HG03342 (cell line): ENCODE results near the gene ERBB4.
"Not testable (repeated sequence)": the region's sequence is repeated elsewhere in the genome, so short reads cannot be mapped to it uniquely, and the experiment has no call there.

ENCODE experiments used
- ATAC-seq: cut with Tn5 transposase; IDR thresholded peaks from one replicate; pipeline ENCODE4 v1.9.1; 2021; ENCODE audit warnings: mild to moderate bottlenecking, moderate library complexity; ENCODE audit not compliant: unreplicated experiment

The ERBB4 gene

DNA sequence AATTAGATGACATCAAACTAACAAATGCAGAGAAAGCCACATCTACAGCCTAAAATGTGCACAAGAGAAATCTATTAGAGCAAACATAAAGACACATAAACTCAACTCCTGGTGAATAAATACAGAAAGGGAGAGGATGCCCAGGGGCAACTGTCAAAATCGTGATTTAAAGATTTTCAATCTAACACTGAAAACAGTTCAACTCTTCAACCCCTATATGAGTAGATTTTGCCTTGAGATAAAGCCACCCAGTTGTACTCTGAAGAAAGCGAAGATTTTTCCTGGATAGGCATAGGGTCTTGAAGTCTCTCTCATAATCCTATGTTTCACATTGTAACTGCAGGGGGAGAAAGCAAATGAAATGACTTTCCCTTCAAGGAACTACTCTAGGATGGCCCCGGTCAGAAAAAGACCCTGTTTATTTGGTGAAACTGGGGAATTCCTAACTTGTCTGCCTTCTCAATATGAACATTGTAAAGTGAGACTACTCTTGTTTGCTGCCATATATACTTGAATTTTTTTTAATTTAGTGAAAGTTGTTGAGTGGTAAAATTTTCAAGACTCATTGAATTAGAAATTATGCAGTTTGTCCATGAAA lies 226.7 kb downstream of the ERBB4 start:
- no peak for ATAC-seq

DNA sequence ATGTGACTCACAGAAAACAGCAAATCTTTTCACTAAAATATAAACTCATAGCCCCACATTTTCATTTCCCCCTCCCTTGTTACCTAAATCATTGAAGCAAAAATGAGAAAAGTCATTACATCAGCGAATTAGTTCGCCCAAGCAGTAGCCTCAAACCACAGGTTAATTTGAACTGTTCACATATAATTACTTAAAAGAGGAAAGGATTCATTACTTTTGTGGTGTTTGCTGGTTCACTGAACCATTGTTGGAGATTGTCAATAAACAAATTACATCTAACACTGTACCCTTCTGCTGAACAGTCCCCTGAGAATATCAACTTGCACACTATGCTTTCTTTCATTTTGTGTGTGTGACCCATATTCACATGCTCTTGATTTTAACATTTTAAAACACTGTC lies 238.7 kb downstream of the ERBB4 start:
- ATAC-seq, result peak; percentile 48

DNA sequence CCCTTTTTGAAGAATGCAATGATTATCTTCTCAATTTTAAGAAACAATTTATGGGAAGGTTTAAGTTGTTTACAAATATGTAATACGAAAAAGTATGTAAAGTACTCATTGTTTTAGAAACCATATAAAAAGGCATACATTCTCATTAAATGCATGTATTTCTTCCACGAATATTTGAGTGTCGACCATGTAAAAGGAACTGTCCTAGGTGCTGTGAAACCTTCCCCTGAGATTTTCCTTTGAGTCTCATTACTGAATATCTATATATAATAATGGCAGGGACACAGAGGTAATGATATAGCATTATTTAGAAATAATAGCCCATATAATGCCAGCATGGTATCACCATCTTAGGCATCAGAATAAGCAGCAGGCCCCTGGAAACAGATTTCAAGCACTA lies 239.3 kb downstream of the ERBB4 start:
- ATAC-seq, result no peak

DNA sequence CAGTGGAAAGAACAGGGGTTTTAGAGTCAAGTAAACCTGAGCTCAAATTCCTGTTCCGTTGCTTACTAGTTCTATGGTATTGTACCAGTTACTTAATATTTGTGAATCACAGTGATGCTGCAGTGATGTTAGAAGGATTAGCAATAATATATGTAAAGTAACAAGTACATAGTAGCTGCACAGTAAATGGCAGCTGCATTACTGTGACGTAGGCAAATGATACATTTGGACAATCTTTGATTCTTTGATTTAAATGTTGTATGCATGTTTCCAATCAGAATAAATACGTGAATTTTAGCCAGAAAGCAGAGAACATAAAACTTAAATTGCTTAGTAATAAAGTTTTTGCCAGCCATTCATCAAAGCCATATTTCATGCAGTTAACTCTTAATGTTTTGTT lies 243.0 kb downstream of the ERBB4 start:
- ATAC-seq, result no peak

DNA sequence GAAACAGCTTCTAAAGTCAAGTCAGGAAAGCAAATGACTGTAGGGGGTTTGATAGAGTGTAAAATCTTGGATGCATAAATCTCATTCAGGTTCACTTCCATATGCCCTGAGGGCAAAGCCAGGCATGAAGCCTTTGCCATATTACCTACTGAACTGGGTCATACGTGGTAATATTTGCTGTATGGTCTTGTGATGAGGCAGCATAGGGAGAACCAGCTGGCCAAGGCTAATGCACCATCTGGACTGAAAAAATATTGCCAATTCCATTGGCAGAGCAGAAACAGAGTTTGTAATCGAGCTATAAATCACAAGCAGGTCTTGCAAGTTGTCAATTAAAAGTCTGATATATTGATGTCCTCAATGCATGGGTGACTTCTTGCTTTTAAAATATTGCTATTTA lies 243.8 kb downstream of the ERBB4 start:
- no peak for ATAC-seq

DNA sequence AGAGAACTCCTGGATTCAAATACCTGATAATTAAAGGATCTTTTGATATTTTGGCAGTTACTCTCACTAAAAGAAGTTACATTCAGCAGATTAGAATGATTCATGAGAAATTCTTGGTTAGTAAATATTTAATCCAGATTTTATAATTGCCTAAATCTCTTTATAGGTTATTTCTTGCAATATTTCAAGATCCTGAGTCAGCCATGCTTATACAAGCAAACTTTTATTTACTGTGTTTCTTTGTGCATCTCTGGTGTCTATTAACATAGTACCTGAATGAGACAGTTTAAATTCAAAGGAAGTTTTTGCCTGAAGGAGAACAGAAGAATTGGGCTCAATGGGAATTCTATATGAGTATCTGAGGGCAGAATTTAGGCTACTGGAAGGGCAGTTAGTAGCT lies 249.3 kb downstream of the ERBB4 start:
- ATAC-seq, result no peak

DNA sequence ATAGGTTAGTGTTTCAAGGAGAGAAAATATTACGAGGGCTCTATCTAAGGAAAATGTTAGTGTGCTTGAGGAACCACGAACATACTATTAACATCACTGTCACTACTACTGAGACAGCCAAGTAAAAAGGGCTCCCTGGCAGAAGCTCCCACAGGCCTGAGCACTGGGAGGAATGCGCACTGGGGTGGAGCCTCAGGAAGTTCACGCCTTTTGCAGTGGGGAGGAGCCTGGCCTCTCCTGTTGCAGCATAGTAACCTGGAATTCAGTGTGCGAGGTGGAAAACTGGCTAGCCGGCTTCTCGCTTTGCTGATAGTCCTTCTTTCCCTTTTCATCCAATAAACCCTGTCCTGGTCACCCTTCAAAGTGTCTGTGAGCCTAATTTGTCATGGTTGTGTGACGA lies 250.3 kb downstream of the ERBB4 start:
- ATAC-seq, result no peak

DNA sequence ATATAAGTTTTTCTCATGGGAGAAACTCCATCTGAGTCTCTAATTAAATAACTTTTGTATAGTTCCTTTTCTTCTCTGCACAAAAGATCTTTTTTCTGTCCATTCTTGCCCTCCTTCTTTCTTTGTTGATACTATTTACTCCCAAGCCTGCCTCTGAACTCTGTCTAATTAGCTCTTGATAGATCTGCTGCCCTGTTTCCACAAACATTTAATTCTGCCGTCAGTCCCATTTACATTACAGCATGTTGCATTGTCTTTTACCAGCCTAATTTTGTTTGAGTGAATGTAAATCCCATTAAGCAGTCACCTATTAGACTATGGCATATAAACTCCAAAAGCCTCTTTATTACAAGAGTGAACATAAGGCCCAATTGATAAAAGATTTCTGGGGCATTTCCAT lies 254.4 kb downstream of the ERBB4 start:
- no peak for ATAC-seq

DNA sequence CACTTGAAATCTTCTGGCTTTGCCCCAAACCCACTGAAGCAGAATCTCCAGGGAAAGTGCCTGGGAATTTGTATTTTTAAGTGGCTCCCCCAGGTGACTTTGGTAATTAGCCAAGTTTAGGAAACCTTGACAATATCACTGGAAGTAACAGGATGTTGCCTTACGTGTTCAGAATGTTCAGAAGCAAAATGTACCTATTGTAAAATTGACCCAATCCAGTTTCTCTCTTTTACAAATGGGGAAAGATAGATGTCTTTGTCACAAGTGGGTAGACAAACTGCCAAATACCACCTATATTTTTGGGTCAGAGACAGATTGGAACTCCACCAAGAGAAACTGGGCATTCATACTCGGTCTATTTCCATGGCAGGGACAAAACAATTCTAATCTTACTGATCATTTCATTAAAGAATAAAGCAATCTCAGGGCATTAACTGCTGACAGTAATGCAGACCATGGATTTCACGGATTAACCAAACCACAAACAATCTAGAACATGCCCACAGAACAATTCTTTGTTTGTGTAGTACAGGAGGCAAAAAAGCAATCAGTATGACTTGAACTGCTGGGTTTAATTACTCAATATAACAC lies 255.8 kb downstream of the ERBB4 start:
- ATAC-seq, result no peak

DNA sequence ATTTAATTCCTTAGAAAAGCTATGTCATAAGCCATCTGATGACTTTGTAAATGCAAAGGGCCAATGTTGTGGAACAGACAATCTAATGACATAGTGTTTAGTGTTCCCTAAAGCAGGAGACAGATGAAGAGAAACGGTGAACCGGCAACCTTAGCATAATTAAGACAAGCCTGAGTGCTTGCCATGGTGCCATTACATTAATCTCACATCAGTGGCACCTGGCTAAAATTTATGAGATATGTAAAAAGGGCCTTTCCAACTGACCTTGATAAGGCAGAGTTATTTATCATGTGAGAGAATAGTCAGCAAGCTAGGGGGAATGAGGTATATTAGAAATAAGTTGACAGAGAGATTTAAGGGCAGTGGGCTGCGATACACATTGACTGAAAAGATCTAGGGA lies 261.8 kb downstream of the ERBB4 start:
- ATAC-seq, result no peak

DNA sequence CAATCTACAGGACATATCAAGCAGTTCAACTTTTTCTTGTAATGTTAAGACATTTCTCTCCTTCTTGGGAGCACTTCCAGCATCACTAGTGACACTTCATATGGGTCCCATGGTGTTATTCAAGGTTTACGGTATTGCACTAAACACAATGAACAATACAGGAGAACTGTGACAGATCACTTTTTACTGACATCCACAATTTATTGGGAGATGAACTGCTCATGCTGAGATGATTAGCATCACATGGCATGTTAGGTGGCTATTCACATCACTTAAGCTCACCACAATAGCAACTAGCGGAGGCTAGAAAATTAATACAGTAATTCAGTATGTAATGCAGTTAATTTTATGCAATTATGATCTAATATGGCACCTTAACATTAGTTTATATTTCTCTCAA lies 264.4 kb downstream of the ERBB4 start:
- no peak for ATAC-seq

DNA sequence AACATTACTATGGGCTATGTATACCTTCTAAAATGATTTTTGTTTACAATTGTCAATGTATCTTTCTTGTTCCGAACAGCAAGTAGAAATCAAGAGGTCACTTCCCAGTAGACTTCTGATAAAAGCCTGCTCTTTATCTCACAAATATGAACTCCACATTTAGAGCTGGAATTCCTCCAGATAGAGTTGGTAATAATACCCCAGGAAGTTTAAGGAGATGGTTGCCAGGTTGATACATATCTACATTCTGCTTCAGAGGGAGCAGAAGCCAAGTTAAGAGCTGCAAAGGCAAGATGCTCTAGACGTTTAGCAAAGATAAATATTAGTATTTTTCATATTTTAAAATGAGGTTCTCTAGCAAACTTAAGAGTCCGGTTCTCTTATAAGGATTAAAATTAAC lies 267.0 kb downstream of the ERBB4 start:
- ATAC-seq, result no peak

DNA sequence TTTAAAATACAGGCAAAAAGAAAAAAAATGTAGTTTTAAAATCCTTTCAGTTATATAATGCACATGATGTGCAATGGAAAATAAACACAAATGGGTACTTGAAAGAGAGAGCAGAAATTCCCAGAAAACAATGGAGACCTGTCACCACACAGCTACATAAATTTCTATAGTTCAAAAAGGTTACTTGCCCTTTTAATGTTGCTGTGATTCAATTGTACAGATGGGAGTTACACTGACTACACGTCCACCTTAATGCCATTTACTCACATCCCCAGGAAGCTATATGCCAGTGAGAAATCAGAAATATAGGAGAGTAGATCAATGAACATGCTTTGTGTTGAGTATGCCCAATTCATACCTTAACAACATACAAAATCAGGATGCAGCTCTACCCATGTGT lies 269.6 kb downstream of the ERBB4 start:
- ATAC-seq, result no peak

DNA sequence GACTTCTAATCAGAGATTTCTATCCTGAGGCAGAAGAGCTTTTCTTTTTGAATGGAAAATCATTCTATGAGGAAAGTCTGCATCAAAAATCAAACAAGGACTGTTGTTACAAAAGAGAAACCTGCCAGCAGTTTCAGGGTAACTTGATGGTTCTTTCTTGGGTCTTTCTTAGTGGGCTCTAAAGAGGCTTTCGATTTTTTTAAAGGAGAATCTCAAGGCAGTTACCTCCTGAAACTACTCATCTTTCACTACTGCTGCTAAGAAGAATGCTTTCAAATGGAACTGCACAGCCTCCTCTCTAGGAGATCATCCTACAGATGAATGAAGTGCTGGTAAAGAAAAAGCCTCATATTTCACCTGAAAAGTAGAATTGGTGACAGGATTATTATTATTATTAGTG lies 272.3 kb downstream of the ERBB4 start:
- no peak for ATAC-seq

DNA sequence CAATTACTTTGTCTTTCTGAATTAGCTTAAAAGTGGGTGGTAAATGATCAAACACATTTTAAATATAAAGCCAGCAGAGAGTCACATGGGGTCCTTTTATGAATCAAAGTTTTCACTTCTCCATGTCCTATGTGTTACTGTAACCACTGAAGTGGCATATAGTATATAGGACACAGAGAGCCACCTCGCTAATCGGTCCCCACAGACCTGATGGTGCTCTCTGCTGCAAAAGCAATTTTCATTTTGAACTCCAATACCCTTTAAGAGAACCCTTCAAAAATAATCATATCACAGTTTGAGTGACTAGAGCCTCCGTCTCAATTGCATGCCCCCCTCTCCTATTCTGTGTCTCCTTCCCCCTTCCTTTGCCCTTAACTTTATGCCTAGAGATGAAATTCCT lies 272.8 kb downstream of the ERBB4 start:
- ATAC-seq, result no peak

DNA sequence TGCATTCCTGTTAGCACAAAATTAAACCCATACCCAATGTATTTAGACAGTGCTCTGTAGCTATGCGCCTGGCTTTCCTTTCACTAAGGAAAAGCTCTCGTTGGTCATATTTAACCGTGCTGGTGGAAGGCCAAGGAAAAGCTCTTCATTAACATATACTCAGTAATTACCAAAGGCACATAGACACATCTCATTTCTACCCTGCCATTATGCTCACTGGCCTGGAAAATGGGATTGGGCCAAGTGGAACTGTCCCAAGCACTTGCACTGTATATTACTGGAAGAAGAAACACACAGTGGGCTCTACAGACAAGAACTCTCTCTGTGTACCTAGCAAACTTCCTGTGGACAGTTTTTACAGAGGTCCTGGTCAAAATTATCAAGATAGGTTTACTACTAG lies 274.4 kb downstream of the ERBB4 start:
- ATAC-seq, result no peak

DNA sequence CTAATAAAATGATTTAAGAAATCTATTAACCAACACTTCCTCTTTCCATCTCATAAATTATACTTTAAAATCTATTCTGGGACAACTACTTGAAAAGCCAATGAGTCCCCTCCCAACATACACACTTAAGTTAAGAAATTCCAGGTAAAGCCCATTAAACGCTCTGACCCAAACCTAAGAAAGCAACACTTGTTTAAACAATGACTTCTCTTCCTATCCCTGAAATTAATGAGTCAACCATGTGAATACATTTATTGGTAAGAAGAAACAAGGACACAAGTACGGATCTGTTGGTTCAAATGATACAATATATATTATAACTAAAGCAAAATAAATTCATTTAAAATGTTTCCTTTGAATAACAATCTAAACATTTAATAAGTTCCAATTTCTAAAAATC lies 279.4 kb downstream of the ERBB4 start:
- ATAC-seq, result no peak

DNA sequence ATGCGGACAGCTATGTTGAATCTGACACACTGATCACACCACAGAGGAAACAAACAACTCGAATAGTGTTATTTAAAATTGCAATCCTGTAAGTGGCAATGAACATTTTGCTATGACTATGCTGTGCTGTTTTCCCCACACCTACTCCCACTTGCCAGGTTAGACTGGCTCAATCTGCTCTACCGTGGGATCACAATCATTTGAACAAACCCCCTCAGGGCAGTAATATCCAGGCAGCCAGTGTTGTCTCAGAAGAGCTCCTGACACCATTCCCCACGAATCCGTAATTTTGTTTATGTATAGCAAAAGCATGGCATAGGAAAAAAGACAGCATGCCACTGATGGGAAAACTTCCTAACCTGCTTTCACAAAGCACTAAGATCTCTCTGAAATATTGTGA lies 284.3 kb downstream of the ERBB4 start:
- no peak for ATAC-seq

DNA sequence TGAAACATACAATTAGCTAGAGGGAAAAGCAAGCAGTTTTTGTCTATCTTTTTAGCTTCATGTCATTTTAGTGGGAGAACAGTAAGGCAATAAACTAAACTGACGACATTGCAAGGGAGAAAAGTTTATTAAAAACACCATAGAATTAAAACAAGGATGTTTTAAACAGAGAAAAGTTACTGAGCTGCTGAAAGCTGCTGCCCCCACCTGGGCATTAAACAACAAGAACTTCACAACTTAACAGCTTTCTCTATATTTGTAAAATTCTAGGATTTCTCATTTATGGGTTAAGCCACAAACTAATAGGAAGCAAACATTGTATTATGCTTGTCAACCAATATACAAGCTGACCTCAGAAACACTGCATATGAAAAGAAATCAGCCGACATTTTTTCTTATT lies 289.2 kb downstream of the ERBB4 start:
- no peak for ATAC-seq

DNA sequence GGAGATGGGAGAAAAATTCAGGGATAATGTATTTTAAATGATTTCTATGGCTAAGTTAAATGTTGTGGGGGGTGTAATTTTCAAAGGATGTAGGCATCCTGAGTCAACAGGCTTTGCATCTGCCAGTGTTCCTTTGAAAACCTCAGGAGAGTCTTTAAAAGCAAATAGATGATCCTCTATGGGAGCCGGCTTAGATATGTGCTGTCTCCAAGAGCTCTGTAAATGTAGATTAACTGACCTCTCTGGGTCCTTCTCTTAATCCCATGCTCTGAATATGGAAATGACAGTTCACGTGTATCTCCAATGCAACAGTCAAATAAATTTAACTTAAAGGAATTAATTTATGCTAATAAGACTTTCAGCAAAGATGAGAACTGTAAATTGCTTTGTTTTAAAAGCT lies 292.7 kb downstream of the ERBB4 start:
- no peak for ATAC-seq

DNA sequence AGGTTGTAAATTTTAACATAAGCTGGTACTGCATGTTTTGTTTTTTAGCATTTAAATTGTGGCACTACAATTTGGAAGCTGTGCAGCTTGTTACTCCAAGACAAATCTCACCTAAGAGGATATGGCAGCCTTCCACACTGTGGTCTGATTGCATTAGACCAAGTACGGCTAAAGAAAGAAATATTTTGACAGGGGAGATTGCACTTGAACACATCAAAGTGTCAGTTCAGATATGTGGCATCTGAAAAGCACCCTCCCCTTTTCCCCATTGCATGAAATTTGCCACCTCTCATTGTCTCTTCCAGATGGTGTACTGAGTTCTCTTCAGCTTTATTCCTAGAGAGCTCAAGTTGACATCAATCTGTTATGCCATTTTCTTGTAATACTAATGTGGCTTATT lies 295.9 kb downstream of the ERBB4 start:
- no peak for ATAC-seq

DNA sequence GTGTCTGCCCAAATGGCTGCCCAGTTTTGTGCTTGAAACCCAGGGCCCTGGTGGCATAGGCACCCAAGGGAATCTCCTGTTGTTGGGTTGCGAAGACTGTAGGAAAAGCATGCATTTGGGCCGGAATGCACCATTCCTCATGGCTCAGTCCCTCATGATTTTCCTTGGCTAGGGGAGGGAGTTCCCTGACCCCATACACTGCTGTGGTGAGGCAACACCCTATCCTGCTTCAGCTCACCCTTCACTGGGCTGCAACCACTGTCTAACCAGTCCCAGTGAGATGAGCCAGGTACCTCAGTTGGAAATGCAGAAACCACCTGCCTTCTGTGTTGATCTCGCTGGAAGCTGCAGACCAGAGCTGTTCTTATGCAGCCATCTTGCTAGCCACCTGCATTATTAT lies 300.4 kb downstream of the ERBB4 start:
- not testable (repeated sequence) for ATAC-seq

DNA sequence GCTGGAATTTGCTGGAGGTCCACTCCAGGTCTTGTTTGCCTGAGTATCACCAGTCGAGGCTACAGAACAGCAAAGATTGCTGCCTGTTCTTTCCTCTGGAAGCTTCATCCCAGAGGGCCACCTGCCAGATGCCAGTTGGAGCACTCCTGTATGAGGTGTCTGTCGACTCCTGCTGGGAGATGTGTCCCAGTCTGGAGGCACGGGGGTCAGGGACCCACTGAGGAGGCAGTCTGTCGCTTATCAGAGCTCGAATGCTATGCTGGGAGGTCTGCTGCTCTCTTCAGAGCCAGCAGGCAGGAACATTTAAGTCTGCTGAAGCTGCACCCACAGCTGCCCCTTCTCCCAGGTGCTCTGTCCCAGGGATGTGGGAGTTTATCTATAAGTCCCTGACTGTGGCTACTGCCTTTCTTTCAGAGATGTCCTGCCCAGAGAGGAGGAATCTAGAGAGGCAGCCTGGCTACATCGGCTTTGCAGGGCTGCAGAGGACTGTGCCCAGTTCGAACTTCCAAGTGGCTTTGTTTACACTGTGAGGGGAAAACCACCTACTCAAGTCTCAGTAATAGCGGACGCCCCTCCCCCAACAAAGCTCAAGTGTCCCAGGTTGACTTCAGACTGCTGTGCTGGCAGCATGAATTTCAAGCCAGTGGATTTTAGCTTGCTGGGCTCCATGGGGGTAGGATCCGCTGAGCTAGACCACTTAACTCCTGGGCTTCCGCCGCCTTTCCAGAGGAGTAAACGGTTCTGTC lies 301.1 kb downstream of the ERBB4 start:
- no peak for ATAC-seq
